Activated T-helper 1 cell treated with anti-CD3 and anti-CD28 coated beads, Interleukin-2, amount 50 U/mL, for 16 hours (primary cell): ENCODE results near the gene ZDHHC12.

Experiments used
- DNase-seq, 2 donors: peaks; one replicate each; pipeline ENCODE4 v3.0.0-alpha.2; 2020; ENCODE audit warnings: low read depth in 1 of 2, low spot score in 1 of 2

ZDHHC12 gene

DNA sequence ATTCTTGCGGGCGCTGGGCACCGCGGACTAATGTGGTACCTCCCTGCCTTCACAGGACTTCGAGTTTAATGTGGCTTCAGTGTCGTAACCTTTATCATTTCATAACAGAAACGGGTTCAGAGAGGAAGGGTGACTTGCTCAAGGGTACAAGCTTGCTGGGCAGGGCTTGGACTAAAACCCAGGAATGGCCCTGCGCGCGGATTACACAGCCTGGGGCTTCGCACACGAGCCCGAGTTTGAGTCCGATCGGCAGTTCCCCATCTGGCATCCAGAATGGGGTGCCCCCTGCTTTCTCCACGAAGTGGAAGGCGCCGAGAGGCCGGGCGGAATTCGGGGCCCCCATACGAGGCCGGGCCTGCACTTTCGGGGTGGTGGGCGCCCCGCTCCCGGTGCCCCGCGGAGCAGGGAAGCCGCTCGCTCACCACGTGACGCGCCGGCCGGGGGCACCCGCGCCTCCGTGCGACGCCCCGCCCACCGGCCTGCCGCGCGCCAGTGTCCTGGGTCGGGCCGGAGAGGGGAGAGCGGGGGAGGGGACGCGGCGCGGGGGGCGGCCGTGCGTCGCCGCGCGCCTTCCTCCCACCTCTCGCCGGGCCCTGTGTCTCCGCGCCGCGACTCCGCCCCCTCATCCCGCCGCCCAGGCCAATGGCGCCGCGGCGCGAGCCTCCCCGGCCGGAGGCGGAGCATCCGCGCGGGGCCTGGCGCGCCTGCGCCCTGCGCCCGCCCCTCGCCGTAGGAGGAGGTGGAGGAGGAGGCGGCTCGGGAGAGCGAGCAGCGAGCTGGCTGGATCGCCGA is 35.2 kb downstream of the ZDHHC12 start, which contains the start of gene SET:
Gene SET, plus strand, starts transcription at position 722 of the 792 bp plus-strand sequence. CDS start 361 bp downstream, outside the sequence.
- peak; percentile 81 to 90 for DNase-seq

DNA sequence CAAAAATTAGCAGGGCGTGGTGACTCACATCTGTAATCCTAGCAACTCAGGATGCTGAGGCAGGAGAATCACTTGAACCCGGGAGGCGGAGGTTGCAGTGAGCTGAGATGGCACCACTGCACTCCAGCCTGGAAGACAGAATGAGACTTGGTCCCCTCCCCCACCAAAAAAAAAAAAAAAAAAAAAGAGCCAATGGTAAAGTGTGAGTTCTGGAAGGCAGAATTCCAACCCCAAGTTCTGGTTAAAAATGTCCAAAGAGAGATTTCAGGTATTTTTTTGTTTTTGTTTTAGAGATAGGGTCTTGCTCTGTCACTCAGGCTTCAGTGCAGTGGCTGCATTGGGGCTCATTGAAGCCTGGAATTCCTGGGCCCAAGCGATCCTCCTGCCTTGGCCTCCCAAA is 36.5 kb downstream of the ZDHHC12 start:
- no peak for DNase-seq

DNA sequence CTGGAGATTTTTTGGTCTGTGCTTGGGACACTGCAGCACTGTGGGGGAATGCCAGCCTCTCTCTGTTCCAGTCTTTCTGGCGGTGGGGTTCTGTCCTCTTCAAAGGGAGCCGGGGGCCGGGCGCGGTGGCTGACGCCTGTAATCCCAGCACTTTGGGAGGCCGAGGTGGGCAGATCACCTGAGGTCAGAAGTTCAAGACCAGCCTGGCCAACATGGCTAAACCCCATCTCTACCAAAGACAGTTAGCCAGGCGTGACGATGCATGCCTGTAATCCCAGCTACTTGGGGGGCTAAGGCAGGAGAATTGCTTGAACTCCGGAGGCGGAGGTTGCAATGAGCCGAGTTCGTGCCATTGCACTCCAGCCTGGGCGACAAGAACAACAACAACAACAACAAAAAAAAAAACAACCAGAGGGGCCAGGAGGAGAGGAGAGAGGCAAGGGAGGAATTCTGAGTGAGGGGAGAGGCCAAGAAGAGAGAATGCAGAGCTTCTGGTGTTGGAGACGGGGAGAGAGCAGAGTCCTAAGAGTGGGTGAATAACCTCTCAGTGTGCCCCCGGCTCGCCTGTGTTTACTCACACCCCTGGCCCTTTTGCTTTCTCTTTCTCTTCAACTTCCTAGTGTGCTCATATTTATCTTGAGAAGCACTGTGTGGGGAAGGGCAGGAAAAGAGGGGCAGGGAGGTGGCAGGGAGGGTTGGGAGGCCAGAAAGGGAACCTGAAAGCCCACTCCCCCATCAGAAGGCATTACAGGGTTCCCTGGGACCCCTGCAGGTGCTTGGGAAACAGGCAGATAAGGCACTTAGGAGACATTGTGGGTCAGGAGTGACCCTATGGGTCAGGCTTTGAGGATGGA is 38.1 kb downstream of the ZDHHC12 start:
- peak in 1 of 2 donors; percentile 20 for DNase-seq

DNA sequence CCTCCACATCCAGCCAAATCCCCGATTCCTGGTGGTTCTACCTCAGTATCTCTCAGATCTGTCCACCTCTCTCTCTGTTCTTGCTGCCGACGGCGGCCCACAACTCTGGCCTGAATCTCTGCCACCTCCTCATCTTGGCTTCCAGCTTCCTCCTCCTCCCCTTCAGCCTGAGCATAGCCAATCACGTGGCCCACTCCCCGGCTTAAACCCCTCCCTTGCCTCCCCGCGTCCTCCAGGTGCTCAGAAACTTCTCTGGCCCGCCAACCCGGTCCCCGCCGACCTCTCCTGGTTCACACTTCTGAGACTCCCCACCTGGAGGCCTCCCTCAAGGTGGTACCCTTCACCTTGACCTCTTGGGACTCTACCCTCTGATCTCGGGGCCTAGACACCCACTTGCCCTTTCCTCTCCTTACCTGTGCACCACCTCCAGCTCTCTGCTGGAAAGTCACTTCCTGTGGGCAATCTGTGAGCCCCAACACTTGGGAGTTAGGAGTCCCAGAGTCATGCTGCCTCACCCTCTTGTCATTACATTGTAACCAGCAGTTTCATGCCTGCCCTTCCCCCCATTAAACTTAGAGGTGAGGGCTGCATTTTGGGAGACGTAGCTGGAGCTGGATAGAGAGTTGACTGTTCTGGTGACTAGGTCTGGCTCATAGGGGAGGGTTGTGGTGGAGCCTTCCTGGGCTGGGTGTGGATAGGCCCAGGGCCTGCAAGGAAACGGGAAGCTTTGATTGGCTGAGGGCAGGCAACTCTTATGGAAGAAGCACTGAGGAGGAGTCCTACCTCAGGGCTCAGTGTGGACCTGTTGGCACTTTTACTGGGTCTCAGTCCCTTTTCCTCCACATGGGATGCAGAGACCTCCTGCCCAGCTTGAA is 39.4 kb downstream of the ZDHHC12 start:
- peak; percentile 54 to 57 for DNase-seq

DNA sequence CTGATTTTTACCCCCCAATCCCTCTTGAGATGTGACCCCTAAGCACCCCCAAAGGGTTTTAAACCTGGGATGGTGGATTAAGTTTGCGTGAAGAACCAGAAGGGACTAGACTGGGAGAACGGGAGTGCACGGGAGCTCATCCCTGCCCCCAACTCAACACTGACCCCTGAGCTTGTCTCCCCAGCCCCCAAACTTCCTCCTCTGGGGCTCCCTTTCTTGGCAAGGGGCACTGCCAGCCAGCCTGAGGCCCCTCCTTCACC is 39.9 kb downstream of the ZDHHC12 start:
- DNase-seq = no peak

DNA sequence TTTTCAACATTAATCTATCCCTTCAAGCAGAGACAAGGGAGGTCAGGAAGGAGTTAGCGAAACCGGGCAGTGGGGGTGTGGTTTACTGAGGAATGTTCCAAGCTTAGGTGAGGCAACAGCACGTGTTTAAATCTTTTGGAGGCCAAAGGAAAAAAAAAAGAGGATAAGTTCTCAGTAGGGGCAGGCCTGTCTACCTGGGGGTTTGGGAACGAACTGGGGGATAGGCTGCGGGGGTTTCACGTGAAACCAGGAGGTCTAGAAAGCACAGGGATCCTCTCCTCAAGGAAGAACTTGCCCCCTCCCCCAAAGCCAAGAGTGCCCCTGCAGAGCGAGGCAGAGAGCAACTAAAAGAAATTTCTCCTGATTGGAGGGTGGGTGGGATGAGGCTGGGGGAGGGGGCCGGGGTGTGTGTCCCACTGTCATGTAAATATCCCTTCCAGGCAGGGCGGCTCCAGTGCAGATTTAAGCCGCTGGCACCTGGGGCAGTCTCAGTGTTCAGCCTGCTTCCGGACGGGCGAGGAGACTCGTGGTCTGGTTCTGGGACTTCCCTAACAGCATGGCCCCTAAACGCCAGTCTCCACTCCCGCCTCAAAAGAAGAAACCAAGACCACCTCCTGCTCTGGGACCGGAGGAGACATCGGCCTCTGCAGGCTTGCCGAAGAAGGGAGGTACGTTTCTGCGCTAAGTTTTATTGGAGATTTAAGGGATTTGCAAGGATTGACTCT is 40.4 kb downstream of the ZDHHC12 start:
- peak in 1 of 2 donors; percentile 5 for DNase-seq

DNA sequence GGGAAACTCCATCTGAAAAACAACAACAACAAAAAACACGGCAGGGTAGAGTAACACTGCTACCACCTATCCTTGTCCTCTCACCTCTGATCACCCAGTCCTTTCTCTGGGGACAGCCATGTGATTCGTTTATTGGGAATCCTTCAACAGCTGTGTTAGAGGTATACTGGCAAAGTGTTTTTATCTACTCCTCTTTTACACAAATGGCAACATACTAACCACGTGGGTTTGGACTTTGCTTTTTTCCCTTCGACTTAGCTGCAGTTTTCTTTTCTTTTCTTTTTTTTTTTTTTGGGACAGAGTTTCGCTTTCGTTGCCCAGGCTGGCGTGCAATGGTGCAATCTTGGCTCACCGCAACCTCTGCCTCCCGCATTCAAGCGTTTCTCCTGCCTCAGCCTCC is 46.1 kb downstream of the ZDHHC12 start:
- no peak for DNase-seq

DNA sequence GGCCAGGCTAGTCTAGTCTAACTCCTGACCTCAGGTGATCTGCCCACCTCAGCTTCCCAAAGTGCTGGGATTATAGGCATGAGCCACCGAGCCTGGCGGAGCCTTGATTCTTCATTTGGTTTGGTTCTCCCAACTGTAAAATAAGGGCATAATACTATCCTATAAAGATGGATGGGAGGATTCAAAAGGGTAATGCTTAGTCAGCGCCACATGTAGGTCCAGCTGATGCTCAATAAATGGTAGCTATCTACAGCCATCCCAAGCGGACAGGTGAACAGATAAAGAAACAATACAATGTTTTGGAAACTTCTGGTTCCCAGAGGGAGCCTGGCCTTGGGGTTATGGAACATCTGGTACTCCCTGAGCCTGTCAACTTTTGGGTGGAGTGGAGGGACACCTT is 48.5 kb downstream of the ZDHHC12 start:
- DNase-seq = no peak
